ENCODE data around the gene BRD9. TPM values are rescaled to one million over a fixed set of nuclear protein-coding genes. Genes with fewer than 3 reads are reported as not detected.

Gene BRD9
- total RNA-seq, 6 donors from 2014 or later, result 37.5 to 160 (median 42.3) TPM

DNA sequence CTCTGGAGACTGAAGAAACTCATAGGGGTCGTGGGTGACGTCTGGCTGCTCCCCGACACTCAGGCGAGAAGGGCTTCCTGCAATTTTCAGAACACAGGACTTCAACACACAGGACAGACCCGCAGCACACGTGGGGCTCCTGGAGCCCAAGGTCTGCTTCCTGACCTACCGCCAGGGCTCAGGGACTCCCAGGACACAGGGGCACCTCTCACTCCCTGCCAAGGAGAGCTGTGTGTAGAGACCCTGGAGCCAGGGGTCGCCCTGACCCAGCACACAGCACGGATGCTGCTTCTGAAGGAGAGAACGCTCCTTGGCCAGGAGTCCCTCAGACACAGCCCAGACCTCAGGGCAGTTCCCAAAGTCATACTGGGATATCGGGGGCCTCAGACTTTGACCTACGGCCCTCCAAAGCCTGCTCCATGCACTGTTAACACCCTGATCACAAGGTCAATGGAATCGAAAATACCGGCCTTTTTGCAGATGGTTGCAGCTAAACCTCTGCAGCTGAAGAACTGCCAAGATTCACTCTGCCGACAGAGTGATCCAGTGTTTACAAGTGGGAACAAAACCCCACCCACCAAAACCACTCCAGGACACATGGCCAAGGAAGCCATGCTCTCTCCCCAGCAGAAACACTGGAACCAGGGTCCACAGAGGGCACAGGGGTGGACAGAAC, 28.0 kb downstream of the BRD9 start:
- 81 to 87% methylated on average over 9 to 13 of the region's 15 CpGs for WGBS, 2 donors
- peaks cover 38 to 77% (median 65%) of the 10 kb centered on the region in 4 donors for H3K36me3 ChIP-seq

DNA sequence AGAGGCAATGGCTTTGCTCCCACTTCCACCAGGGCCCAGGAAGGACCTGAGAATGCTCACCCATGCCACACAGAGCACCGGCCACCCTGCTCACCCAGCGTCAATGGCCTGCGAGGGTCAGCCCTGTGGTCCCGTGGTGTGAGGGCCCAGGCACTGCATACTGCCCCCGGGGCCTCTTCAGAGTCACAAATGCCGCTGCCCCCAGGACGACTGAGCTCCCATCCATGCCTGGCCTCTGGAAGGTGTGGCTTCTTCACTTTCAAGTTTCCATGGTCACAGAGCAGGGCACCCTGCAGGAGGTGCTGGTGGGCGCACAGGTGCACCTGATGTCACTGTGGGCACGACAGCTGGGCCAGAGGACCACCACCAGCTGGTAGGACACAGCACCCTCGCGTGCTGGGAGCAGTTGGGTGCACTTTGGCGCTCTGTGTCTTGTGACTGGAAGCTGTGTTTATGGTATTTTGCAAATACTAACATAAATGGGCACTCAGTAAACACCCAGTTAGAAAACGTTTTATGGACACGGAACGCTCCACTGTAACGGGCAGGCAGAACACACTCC, 29.3 kb downstream of the BRD9 start:
- TF ChIP-seq POLR2A (IDR thresholded peaks at IDR 0.05) (no peak), EP300 (IDR thresholded peaks at IDR 0.05) (no peak), POLR2AphosphoS5 (IDR thresholded peaks at IDR 0.05) (no peak)
- TF ChIP-seq, protein P1, sequence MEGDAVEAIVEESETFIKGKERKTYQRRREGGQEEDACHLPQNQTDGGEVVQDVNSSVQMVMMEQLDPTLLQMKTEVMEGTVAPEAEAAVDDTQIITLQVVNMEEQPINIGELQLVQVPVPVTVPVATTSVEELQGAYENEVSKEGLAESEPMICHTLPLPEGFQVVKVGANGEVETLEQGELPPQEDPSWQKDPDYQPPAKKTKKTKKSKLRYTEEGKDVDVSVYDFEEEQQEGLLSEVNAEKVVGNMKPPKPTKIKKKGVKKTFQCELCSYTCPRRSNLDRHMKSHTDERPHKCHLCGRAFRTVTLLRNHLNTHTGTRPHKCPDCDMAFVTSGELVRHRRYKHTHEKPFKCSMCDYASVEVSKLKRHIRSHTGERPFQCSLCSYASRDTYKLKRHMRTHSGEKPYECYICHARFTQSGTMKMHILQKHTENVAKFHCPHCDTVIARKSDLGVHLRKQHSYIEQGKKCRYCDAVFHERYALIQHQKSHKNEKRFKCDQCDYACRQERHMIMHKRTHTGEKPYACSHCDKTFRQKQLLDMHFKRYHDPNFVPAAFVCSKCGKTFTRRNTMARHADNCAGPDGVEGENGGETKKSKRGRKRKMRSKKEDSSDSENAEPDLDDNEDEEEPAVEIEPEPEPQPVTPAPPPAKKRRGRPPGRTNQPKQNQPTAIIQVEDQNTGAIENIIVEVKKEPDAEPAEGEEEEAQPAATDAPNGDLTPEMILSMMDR (IDR thresholded peaks at IDR 0.05), result no peak
- Histone ChIP-seq H3K27me3 (no peaks in the 10 kb centered on the region), H3K36me3 (peaks cover 26 to 64% (median 52%) of the 10 kb centered on the region in 4 donors), H3K27ac (no peak overlapping the region), H3K9me3 (no peaks in the 10 kb centered on the region), H3K4me3 (no peak overlapping the region), H3K4me1 (no peaks in the 10 kb centered on the region)
- WGBS, 2 donors, result 89 to 90% methylated on average over 9 to 15 of the region's 16 CpGs
- DNase-seq (no peak), ATAC-seq (ENCODE audit: low FRiP score in 2 of 2) (no peak)

More for the DNA sequence above, 28.0 kb downstream of the BRD9 start:
- Histone ChIP-seq H3K4me3 (no peak overlapping the region), H3K4me1 (no peaks in the 10 kb centered on the region), H3K27me3 (no peaks in the 10 kb centered on the region), H3K27ac (no peak overlapping the region), H3K9me3 (no peaks in the 10 kb centered on the region)
- DNase-seq (no peak), ATAC-seq (ENCODE audit: low FRiP score in 2 of 2) (no peak)
- TF ChIP-seq EP300 (IDR thresholded peaks at IDR 0.05) (no peak), POLR2AphosphoS5 (IDR thresholded peaks at IDR 0.05) (no peak), POLR2A (IDR thresholded peaks at IDR 0.05) (no peak)
- TF ChIP-seq, protein P1 (IDR thresholded peaks at IDR 0.05), result no peak

DNA sequence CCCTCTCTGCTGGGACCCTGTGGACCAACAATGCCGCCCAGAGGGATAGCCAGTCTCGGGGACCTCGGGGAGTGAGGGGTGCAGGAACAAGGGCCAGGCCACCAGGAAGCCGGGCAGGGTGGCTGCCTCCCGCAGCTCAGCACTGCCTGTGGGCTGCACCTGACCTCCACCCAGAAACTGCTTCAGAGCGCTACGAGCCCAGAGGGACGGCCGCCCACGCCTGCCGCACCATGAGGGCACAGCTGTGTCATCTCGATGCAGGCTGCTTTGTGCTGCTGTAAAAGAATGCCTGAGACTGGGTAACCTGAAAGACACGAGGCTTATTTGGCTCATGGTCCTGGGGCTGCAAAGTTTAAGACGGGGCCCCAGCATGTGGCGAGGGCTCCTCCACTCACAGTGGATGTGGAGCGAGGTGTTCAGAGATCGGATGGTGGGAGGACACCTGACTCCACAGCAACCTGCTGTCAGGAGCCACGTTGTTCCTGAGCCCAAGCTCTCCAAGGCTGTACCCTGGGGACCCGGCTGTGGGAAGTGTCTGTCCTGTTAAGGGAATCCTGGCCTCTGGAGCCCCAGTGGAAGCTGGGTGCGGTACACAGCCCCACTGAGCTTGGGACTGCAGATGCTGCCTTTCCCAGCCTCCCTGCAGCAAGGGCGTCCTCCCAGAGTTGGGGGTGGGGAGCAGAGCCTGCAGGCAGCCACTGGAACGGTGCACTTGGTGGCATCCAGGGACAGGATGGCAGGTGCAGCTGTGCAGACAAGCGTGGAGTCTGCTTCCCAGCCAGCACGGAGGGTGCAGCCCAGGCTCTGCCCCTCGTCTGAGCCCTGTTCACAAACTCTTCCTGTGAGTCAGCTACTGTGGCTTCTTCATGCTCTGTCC, 30.0 kb downstream of the BRD9 start:
- no peaks in the 10 kb centered on the region for H3K27me3 ChIP-seq
- no peaks in the 10 kb centered on the region for H3K9me3 ChIP-seq
- no peak overlapping the region for H3K4me3 ChIP-seq
- no peak overlapping the region for H3K27ac ChIP-seq
- WGBS, 2 donors, result 81 to 93% methylated on average over 7 to 25 of the region's 25 CpGs
- DNase-seq, result peak in 1 of 2 donors; percentile 73
- H3K4me1 ChIP-seq, result no peaks in the 10 kb centered on the region
- H3K36me3 ChIP-seq, result peaks cover 19 to 57% (median 45%) of the 10 kb centered on the region in 4 donors
- no peak for ATAC-seq (ENCODE audit: low FRiP score in 2 of 2)
- TF ChIP-seq POLR2A (IDR thresholded peaks at IDR 0.05) (no peak), POLR2AphosphoS5 (IDR thresholded peaks at IDR 0.05) (no peak), EP300 (IDR thresholded peaks at IDR 0.05) (no peak)
- TF ChIP-seq, protein P1 (IDR thresholded peaks at IDR 0.05), result no peak

DNA sequence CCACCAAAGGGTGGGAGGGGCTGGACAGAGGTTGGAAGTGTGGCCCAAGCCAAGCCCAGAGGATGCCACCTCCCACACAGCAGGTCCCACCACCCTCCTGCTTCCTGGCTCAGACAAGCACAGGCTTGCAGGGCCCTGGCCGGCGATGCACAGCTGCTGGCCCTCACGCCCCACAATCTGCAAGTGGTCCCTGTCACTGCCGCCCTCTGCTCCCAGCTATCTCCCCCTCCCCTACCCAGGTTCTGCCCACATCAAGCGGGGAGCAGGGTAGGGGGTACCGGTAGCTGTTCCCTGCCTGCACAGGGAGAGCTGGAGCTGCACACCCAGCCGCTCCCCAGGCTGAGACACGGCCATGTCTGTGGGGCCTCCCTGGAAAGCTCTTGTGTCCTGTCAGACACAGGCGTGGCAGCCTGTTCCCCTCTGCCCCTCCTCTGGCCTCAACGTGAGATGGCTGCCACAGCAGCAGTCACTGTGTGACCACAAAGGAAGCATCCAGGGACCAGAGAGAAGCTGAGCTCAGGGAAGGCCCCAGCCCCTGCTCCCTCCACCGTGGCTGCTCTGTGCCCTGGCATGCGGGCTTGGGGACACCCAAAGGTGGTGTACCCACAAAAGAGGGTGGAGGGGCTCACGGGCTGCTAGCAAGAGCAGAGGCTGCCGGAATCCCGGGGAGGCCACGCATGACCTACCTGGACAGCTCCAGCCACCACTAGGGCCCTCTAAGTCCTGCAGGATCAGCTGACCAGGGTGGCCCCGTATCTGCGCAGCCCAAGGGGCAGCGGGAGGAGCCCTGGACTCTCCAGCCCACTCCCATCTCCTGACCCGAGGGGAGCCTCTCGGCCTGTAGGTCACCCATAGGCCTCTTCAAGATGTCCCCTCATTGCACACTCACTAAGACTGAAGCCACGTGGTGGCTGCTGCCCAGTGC, 30.9 kb downstream of the BRD9 start:
- H3K4me1 ChIP-seq, result no peaks in the 10 kb centered on the region
- ATAC-seq (ENCODE audit: low FRiP score in 2 of 2) (no peak), DNase-seq (no peak)
- H3K9me3 ChIP-seq, result no peaks in the 10 kb centered on the region
- WGBS, 2 donors, result 87 to 100% methylated on average over 2 to 20 of the region's 22 CpGs
- H3K27ac ChIP-seq, result no peak overlapping the region
- no peaks in the 10 kb centered on the region for H3K27me3 ChIP-seq
- H3K4me3 ChIP-seq, result no peak overlapping the region
- peaks cover 16 to 48% (median 39%) of the 10 kb centered on the region in 4 donors for H3K36me3 ChIP-seq
- TF ChIP-seq POLR2A (IDR thresholded peaks at IDR 0.05) (no peak), POLR2AphosphoS5 (IDR thresholded peaks at IDR 0.05) (no peak), EP300 (IDR thresholded peaks at IDR 0.05) (no peak)
- TF ChIP-seq, protein P1 (IDR thresholded peaks at IDR 0.05), result no peak
